GM19438 (cell line): ENCODE measurements around the gene SLC38A2.
A peak's percentile ranks its signal among the peaks of the same experiment; 100 is the strongest.

Experiments
- ATAC-seq: cut with Tn5 transposase; IDR thresholded peaks from one replicate; pipeline ENCODE4 v1.9.1; 2021; ENCODE audit warnings: low read depth; ENCODE audit not compliant: unreplicated experiment

SLC38A2 gene

GRCh38 chr12:46396826-46397225, 24.3 kb upstream of the SLC38A2 start:
- ATAC-seq, result no peak

GRCh38 chr12:46395388-46395787, 22.8 kb upstream of the SLC38A2 start:
- no peak for ATAC-seq

GRCh38 chr12:46391630-46392029, 19.1 kb upstream of the SLC38A2 start:
- ATAC-seq, result no peak

GRCh38 chr12:46390881-46391280, 18.3 kb upstream of the SLC38A2 start:
- no peak for ATAC-seq

- ATAC-seq, result no peak
Observed at GRCh38 chr12:46390304-46390703, 17.7 kb upstream of the SLC38A2 start.

- ATAC-seq, result no peak
Observed at GRCh38 chr12:46389031-46389616, 16.6 kb upstream of the SLC38A2 start.

- peak; percentile 59 for ATAC-seq
Observed at GRCh38 chr12:46388427-46389021, 16.0 kb upstream of the SLC38A2 start.

- no peak for ATAC-seq
Observed at GRCh38 chr12:46387670-46388069, 15.1 kb upstream of the SLC38A2 start.

- ATAC-seq, result peak; percentile 25
Observed at GRCh38 chr12:46386877-46387629, 14.5 kb upstream of the SLC38A2 start.

- ATAC-seq, result no peak
Observed at GRCh38 chr12:46386360-46386867, 13.8 kb upstream of the SLC38A2 start.

- ATAC-seq, result no peak
Observed at GRCh38 chr12:46385438-46385837, 12.9 kb upstream of the SLC38A2 start.

GRCh38 chr12:46384451-46385309, 12.1 kb upstream of the SLC38A2 start:
- no peak for ATAC-seq

- peak; percentile 39 for ATAC-seq
Observed at GRCh38 chr12:46383654-46384450, 11.3 kb upstream of the SLC38A2 start.

- peak; percentile 68 for ATAC-seq
Observed at GRCh38 chr12:46382964-46383653, 10.5 kb upstream of the SLC38A2 start.

GRCh38 chr12:46382408-46382963, 9.9 kb upstream of the SLC38A2 start:
- ATAC-seq, result no peak

GRCh38 chr12:46380881-46381280, 8.3 kb upstream of the SLC38A2 start:
- ATAC-seq, result no peak

- no peak for ATAC-seq
Observed at GRCh38 chr12:46380022-46380796, 7.6 kb upstream of the SLC38A2 start.

- no peak for ATAC-seq
Observed at GRCh38 chr12:46379352-46379751, 6.8 kb upstream of the SLC38A2 start.
